Measurements from ENCODE around the gene TWNK. TPM values are rescaled to one million over a fixed set of nuclear protein-coding genes. Genes with fewer than 3 reads are reported as not detected.

The TWNK gene
- total and polyA plus RNA-seq, 2 donors (not counting 3 experiments of a cell fraction or from before 2014, with no cell fraction given), result 5.6 to 10.9 TPM

GRCh38 chr10:100986623-100986951 is 756 bp upstream of the TWNK start:
- Histone ChIP-seq H4K20me1 (replicated peaks; ENCODE audit: control insufficient read depth, extremely low read depth, insufficient read depth, low read length) (no peaks in the 10 kb centered on the region), H3K4me3 (replicated peaks in 1 of 3; ENCODE audit: insufficient read depth in 1 of 3, low read depth in 1 of 3, low read length in 3 of 3) (peak overlapping the region; percentile 73 to 98 (median 81)), H3K9me3 (replicated peaks; ENCODE audit: control insufficient read depth, insufficient read depth, low read length) (no peaks in the 10 kb centered on the region), H3K9ac (replicated peaks; ENCODE audit: extremely low read depth, insufficient read depth, low read length) (peak overlapping the region; percentile 53), H3K27me3 (ENCODE audit: control insufficient read depth in 2 of 2, insufficient read depth in 2 of 2, low read length in 2 of 2) (no peaks in the 10 kb centered on the region), H3K4me1 (ENCODE audit: control insufficient read depth, extremely low read depth, insufficient read depth, low read length) (peaks cover 12% of the 10 kb centered on the region), H2AFZ (ENCODE audit: low read depth, low read length) (peak overlapping the region; percentile 95), H3K36me3 (ENCODE audit: control insufficient read depth in 2 of 2, extremely low read depth in 1 of 2, insufficient read depth in 2 of 2, low read length in 2 of 2) (peaks cover 0 to 17% of the 10 kb centered on the region in 2 experiments), H3K9me1 (replicated peaks; ENCODE audit: control insufficient read depth, extremely low read depth, insufficient read depth, low read length) (no peaks in the 10 kb centered on the region), H3K4me2 (ENCODE audit: insufficient read depth, low read length) (peak overlapping the region; percentile 33), H3K27ac (ENCODE audit: insufficient read depth, low read depth, low read length) (no peak overlapping the region), H3K79me2 (ENCODE audit: control insufficient read depth, insufficient read depth, low read length) (peaks cover 30% of the 10 kb centered on the region)
- TF ChIP-seq POLR2AphosphoS5 (IDR thresholded peaks at IDR 0.05; ENCODE audit: insufficient read depth, low read depth, low read length) (no peak), MAX (IDR thresholded peaks at IDR 0.05; ENCODE audit: insufficient read depth, insufficient read length) (no peak), CTCF (IDR thresholded peaks at IDR 0.05; ENCODE audit: extremely low read depth in 1 of 2, insufficient read depth in 1 of 2, low read depth in 1 of 2, low read length in 2 of 2) (no peak), GATA2 (IDR thresholded peaks at IDR 0.05; ENCODE audit: insufficient read depth, insufficient read length, low read depth, low read length) (no peak), EZH2 (IDR thresholded peaks at IDR 0.05; ENCODE audit: borderline replicate concordance, low read depth, low read length, severe bottlenecking) (no peak), JUN (IDR thresholded peaks at IDR 0.05; ENCODE audit: borderline replicate concordance, insufficient read depth, insufficient read length, low read depth) (no peak), MYC (IDR thresholded peaks at IDR 0.05; ENCODE audit: low read depth, low read length) (no peak), FOS (IDR thresholded peaks at IDR 0.05; ENCODE audit: borderline replicate concordance, insufficient read depth, low read length) (no peak), POLR2A (IDR thresholded peaks at IDR 0.05; ENCODE audit: low read depth, low read length) (no peak)
- DNase-seq (ENCODE audit: low read depth, low spot score), result no peak
- FAIRE-seq, result no peak
- POLR2A ChIA-PET, result no interaction called here
- dilution Hi-C loops (cut with MboI; ENCODE audit: extremely low pct_ligation_motif_present, low sequenced_read_pairs), result no loop called here
- CTCF ChIA-PET, result interaction anchor here (0.7 to 3.8 kb wide), 4 partner anchors 11 to 55 kb away, joined by 3 to 15 read pairs (median 4); partner anchors contain the start of gene SEMA4G
- intact Hi-C loops (cut with micrococcal nuclease), result no loop called here
- BruUV-seq (replicated peaks), result no TSS peak
